Esophagus muscularis mucosa (tissue), 3 donors: ENCODE data around the gene PLGRKT.
"Not testable (repeated sequence)": the region's sequence is repeated elsewhere in the genome, so short reads cannot be mapped to it uniquely, and the experiment has no call there.

ENCODE experiments used
- CTCF ChIP-seq, 3 experiments: fragments of 200-600 bp in 2 of 3; fragments of 450-650 bp in 1 of 3; sonication (generic) in 2 of 3; IDR thresholded peaks; one replicate each; pipeline ENCODE4 v1.5.1; 2017 to 2019; ENCODE audit warnings: antibody characterized with exemption in 3 of 3, mild to moderate bottlenecking in 2 of 3, moderate library complexity in 1 of 3
- POLR2A ChIP-seq: fragments of 450-650 bp; IDR thresholded peaks from one replicate; pipeline ENCODE4 v1.6.1; 2017; ENCODE audit warnings: antibody characterized with exemption, moderate library complexity, mild to moderate bottlenecking, low read depth
- POLR2AphosphoS5 ChIP-seq, 2 donors: sonication (generic); formaldehyde crosslinking; IDR thresholded peaks; one replicate each; pipeline ENCODE4 v1.6.1; 2017; ENCODE audit warnings: antibody characterized with exemption in 2 of 2

- not testable (repeated sequence) for TF ChIP-seq POLR2AphosphoS5 (IDR thresholded peaks at IDR 0.05); POLR2A; CTCF (IDR thresholded peaks at IDR 0.05)
These were observed 106.4 kb downstream of the PLGRKT start for GRCh38 chr9:5331276-5331675.
